HG03520 (cell line): ENCODE measurements around the gene ACTRT3.

Experiments used
- ATAC-seq: cut with Tn5 transposase; IDR thresholded peaks from one replicate; pipeline ENCODE4 v1.9.1; 2021; ENCODE audit warnings: mild to moderate bottlenecking, moderate library complexity; ENCODE audit not compliant: unreplicated experiment

The ACTRT3 gene

DNA sequence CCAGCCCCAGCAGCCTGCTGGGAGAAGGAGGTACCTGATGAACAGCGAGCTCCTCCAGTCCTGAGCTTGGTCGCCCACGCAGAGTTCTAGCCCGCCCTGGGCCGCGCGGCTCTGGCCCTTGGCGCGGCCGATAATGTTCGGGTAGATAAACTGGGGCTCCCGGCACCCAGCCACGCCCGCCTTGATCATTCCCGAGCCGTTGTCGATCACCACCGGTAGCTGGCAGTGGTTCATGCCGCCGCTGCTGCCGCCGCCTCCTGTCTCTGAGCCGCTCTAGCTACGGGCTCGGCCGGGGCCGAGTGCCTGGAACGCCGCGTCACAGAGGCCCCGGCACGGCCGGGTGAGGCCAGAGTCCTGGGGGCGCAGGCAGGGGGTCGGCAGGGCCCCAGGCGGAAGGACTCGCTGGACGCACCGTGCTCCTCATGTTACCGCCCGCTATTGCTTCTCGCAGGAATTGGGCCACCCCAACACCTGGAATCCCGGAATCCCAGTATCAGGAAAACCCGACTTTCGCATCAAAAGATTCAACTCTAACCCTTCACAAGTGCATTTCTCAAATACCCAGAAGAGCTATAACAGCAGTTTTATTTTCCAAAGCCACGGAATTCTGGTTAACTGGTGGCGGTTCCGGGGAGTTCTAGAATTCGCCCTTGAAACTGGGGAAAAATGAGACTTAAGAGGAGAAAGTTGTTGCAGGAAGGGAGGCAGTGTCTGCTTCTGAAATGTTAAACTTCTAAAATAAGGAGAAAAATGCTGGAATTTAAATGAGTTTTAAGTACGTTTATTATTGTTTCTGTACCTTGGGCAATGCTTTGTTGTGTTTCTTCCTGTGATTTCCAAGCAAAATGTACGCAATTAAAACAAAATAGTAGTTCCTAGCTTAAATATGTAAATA lies at the start of gene ACTRT3:
ACTRT3 (minus strand) TSS at position 275 of the 895 bp plus-strand sequence; CDS start at position 234, 41 bp downstream.
- peak; percentile 25 for ATAC-seq

DNA sequence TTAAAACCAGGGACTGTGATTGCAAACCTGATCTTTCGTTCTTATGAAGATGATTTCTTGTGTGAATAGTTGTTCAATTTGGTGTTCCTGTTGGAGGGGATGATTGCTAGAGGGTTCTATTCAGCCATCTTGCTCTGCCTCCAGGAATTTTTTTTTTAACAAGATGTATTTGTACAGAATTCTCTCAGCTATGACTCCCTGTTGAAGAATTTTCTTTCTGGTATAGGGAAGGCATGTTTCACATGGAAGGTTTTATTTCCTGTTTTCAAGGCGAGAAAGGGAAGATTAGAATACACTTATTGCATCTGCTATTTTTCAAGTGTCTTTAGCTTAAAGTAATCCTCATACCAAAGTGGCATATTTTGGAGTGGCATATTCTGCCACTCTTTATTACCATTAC lies 49.0 kb upstream of the ACTRT3 start:
- no peak for ATAC-seq

DNA sequence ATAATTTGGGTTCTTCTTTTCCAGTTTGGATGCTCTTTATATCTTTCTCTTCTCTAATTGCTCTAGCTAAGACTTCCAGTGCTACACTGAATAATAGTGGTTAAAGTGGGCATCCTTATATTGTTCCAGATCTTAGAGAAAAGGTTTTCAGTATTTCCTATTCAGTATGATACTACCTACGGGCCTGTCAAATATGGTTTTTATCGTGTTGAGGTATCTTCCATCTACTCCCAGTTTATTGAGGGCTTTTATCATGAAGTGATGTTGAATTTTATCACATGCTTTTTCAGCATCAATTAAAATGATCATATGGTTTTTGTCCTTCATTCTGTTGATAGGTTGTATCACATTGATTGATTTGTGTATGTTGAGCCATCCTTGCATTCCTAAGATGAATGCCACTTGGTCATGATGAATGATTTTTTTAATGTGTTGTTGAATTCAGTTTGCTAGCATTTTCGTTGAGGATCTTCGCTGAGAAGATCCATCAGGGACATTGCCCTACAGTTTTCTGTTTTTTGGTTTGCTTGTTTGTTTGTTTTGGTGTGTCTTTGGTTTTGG lies 46.3 kb upstream of the ACTRT3 start:
- ATAC-seq = no peak

DNA sequence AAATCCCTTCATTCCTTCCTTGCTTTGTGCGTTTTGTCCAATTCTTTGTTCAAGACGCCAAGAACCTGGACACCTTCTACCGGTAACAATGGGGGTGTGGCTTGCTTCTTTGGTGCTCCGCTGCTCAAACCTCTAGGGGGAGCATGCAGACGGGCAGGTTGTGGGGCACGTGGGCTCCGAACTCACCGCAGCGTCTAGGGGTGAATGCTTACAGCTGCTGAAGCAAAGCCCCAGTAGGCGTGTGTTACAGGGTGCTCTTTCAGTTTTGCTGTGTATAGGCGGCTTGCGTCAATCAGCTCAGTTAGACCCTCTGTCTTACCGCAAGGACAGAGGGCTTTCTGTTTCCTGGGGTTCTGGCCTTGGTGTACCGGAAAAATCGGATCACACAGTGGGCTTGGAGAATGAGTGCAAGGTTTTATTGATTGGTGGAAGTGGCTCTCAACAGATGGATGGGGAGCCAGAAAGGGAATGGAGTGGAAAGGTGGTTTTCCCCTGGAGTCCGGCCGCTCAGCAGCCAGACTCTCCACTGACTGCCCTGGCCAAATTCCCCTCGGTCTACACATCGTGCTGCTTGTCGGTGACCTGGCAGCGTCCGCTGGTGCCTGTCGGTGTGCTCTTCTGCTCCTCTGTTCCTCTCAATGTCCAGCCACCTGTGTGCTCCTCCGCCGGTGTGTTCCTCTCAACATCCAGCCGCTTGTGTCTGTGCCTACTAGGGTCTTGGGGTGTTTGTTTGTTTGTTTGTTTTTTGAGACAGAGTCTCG lies 44.6 kb upstream of the ACTRT3 start:
- ATAC-seq = peak; percentile 95

DNA sequence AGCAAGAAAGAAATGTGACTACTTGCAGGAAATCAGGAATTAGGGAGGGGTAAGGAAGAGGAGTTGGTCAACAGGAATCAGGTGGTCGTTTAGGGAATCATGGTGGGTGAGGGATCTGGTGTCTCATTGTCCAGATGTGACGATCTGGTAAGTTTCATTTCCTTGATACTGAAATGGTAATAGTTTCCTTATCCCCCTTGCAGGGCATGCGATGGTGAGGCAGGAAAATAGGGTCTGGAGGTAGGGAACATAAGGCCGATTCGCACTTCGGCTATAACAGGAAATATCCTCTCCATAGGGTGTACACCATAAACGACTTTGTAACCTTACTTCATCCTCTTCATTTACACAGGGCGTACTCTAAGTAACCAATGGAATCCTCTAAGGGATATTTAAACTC lies 43.9 kb upstream of the ACTRT3 start:
- no peak for ATAC-seq

DNA sequence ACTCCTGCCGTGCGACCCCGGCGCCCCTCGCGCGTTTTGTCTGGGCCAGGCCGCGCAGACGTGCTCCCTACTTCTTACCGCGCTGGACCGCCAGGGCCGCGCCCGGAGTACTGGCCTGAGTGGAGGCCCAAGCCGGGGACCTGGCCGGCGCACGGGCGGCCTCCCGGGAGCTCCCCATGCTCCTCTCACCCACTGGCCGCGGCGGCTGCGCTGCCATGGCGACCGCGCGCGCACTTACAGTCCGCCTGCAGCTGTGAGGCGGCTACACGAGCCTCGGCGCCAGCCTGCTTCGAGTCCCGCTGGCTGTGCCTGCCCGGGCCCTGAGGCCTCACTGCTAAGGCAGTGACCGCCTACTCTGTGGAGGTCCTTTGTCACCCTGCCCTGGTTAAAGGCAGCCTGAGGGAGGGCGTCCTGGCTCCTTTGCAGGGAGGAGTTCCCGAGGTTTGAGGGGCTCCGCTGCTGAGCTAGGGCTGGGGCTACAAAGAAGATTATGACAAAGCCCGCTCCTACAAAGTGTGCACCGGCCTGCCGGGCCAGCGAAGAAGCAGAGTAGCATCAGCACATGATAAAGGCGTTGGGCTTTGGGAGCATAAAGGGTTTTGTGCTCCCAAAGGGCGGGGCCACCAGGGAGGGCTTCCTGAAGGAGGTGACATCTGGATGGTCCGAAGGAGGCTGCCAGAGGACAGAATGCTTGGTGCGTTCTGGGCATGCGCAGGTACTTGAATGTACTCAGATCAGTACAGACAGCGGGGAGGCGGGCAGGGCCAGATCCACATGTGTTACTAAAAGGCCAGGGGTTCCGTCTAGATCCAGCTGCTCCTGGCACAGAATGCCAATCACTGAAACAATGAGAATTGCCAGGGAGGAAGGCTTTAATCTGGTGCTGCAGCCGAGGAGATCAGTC lies 43.2 kb upstream of the ACTRT3 start, which contains the start of the genes LRRC34 and LRRIQ4:
LRRC34 (minus strand) TSS at position 573 of the 904 bp plus-strand sequence; CDS start at position 217, 356 bp downstream.
LRRIQ4 (plus strand) TSS at position 539 of the 904 bp plus-strand sequence. CDS start 9,052 bp downstream, outside the sequence.
- peak; percentile 57 for ATAC-seq

DNA sequence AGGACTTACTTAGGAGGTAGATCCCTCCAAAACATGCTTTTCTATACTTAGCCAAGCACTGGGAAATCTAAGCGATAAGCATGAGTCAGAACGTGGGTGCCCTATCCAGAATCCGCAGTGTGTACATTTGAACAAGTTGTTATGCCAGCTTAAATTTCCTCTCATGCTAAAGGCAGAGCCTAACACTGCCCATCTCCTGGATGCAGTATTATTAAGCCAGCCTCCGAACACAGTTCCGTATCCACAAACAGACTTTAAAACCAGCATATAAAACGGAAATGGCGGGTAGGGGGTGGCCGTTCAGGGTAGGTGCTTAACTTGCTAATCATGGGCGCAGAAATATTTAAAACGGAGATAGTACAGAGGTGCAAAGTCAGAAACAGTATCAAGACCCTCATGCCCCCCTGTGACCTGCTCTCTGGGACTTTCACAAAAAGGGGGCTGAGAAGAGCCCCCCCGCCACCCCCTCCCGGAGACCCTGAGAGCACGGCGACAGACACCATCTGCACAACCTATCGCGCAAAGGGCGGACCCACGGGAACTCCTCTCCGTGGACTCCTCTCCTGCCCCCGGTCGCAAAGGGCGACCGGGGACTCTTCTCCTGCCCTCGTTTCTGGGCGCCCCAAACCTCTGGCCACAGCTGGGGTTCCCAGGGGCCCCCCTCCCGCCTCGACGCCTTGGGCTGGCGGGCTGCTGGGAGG lies 42.4 kb upstream of the ACTRT3 start:
- no peak for ATAC-seq

DNA sequence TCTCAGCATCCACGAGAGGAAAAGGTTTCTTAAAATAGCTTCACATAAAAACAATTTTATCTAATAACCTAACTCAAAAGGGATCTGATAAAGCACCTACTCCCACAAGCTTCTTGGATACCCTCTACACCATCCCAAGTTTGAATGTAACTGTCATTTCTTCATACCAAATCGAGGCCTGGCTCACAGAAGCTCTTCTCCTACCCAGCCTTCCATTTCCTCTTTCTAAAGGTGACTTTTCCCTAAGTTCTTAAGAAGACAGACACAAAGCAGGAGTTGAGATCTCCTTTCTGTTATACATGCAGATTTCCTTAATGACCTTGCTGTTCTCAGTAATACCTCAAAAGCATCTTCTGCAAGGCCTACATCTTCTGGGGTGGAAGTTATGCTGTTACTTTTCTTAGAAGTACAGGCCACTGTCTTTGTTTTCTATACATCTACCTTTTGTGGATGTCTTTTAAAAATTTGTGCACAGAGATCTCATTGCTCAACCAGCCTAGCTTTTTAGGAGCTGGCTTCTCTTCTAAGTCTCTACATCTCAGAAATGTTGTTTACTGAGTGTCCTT lies 40.0 kb upstream of the ACTRT3 start:
- ATAC-seq = no peak

DNA sequence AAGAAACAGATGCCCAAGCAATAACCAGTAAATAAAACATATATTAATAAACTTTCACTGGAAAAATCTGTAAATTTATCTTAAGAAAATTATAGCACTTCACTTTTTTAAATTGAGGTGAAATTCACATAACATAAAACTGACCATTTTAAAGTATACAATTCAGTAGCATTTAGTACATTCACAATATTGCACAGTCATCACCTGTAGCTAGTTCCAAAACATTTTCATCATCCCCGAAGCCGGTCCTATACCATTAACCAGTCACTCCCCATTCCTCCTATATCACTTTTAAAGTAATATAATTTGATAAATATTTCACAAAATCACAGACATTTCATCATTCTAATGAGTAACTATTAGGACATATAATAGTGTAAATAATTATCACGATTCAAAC lies 35.3 kb upstream of the ACTRT3 start:
- no peak for ATAC-seq

DNA sequence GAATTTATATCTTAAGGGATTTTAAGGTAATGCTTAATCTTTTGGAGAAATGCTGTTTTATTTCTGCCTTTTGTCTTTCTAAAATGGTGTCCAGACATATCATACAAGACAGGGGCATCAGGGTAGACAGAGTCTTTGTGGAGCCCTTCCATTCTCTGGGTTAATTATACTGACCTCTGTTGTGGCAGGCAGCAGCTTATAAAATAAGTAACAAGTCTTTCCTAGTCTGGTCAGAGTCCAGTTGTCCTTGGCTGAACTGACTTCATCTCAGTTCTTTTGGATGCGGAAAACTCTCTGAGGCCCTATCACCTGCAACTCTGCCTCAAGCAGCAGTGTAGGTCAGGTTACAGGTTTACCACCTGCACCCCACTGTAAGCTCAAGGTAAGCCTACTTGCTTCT lies 23.0 kb upstream of the ACTRT3 start:
- ATAC-seq = no peak

DNA sequence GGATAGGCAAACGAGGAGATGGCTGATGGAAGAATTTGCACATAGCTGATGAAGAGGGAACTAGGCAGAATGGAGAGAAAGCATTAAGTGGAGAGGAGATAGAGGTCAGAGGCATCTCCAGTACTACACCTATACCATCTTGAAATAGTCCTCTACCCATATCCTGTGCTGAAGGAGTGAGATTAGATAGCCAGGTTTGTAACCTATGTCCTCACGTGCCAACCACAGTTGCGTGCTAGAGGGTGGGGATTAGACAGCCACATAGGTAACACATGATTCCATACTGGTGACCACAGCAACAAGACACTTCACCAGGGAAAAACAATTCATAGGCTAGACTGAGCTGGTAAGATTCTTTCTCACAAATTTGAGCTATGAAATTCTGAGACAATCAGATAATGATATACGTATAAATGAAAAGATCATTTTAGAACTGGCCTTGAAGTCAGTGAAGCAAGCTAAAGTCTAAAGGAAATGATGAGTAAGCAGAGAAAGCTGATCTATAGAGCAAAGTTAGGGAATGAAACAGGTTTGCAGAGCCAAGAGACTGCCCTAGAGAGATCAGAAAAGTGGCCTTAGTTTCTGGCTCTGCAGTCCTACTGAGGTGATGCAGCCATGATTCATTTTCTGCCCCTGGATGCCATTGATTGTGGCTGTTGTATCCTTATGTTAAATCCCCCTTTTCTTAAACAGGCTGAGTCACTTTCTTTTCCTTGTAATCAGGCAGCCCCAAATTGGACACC lies 21.5 kb upstream of the ACTRT3 start:
- ATAC-seq = no peak

DNA sequence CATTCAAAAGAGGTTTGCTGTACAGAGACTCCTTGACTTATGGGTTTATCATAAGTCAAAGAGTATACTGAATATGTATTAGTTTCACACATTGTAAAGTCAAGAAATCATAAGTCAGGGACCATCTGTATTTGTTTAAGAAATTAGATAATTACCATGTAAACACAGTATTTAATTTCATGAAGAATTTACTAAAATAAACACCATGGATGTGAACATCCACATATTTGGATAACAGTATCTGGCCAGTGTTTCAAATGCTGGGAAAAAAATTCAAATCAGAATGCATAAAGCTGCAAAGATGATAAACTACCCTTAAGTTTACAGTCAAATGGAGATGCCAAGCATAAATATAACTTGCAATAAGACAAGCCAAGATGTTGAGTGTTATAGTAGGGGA lies 20.9 kb upstream of the ACTRT3 start:
- ATAC-seq = no peak

DNA sequence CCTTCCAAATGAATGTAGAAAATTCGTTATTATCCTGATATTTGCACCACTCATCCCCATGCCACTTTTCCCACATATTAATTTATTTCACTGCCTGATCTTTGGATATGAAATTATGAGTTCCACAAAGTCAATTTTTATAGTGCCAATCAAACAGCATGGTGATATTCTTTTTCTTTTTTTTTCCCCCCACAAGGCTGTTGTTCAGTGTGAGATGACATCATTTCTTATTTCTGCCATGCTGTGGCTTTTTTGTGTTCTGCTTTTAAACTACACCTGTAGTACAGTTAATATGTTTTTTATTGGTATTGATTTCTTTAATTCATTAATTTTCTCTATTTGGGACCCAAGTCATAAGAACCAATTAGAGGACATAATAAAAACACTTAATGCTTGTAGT lies 18.4 kb upstream of the ACTRT3 start:
- no peak for ATAC-seq

DNA sequence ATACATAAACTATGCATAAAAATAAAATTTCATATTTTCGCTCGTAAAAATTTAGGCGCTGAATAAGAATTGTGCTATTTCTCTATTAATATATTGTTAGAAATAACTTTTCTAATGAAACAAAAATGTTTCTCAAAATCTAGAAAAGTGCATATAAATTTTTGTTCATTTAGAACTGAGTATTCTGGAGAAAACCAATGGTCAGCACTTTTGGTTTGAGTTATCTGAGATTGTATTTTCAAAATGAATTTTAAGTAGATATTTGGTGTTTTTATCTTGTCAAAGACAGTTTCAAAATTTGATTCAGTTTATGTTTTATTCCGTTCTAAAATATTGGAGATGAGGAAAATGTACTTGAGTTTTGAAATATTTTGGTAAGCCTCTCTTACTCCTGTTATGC lies 17.8 kb upstream of the ACTRT3 start:
- no peak for ATAC-seq

DNA sequence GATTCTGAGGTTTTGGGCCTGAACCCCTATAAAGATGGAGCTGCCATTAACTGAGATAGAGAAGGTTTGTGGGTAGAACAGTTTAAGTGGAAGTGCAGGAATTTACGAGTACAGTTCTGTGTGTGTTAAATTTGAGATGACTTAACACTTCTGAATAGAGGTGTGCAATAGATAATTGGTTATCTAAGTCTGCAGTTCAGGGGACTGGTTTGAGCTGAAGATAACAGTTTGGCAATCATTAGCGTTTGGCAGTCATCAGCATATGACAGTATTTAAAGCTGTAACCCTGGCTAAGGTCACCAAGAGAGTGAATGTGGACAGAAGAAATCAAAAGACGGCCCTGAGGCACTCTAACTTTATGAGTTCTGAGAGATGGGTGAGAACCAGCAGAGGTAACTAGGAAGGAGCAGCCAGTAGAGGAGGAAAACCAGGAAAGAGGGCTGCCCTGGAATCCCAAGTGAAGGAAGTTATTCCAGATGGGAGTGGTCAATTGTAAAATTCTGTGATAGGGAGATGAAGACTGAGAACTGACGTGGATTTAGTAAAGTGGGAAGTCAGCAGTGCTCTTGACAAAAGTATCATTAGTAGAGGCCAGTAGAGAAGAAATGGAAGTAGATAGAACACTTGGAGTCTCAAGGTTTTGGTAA lies 12.0 kb upstream of the ACTRT3 start:
- ATAC-seq = no peak

DNA sequence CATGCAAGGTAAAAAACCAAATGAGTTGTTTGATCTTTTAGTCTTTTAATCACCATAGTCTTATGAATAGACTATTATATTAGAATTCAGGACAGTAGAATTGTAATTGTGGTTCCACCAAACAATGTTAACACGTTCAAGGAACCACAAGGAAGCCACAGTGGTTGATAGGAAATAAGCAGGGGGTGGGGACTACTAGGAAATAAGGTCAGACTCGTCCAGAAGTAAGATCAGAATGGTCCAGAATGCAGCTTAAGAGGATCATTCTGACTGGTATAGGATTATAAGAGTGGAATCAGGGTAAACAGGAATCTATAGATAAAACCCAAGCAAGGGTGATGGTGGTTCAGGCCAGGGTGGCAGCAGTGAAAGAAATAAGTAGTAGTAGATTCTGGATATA lies 11.4 kb upstream of the ACTRT3 start:
- no peak for ATAC-seq

DNA sequence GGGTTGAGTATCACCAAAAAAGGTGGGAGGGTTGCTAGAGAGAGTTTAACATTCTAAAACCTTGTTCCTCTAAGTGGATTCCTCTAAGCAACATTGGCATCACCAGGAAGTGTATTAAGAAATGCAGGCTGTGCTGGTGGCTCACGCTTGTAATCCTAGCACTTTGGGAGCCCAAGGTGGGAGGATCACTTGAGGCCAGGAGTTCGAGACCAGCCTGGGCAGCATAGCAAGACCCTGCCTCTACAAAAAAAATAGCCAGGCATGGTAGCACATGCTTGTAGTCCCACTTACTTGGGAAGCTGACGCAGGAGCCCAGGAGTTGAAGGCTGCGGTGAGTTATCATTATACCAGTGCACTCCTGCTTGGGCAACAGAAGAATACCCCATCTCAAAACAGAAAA lies 8.5 kb upstream of the ACTRT3 start:
- no peak for ATAC-seq

DNA sequence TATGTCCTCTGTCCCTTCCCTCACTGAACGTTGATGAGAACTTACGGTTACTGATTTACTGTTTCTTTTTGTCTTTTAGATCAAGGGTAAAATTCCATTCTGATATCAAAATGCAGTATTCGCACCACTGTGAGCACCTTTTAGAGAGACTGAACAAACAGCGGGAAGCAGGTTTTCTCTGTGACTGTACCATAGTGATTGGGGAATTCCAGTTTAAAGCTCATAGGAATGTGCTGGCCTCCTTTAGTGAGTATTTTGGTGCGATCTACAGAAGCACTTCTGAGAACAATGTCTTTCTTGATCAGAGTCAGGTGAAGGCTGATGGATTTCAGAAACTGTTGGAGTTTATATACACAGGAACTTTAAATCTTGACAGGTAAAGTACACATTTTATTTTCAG lies 4.8 kb upstream of the ACTRT3 start:
- no peak for ATAC-seq
